Activated CD4-positive, alpha-beta memory T cell treated with anti-CD3 and anti-CD28 coated beads for 36 hours (primary cell): Measurements from ENCODE around the gene DNAH8. TPM values are rescaled to one million over a fixed set of nuclear protein-coding genes. Genes with fewer than 3 reads are reported as not detected.

ENCODE experiments used
- CTCF ChIA-PET: fragments of 350-600 bp; sonication (Branson Sonifier 250); formaldehyde crosslinking; loops from one replicate; lab custom pipeline; 2021; ENCODE audit warnings: antibody characterized with exemption, inconsistent platforms; lab: Charles Lee
- POLR2A ChIA-PET: fragments of 350-600 bp; sonication (Branson Sonifier 250); formaldehyde crosslinking; loops from one replicate; lab custom pipeline; 2021; ENCODE audit warnings: antibody characterized with exemption; lab: Charles Lee
- DNase-seq: peaks from one replicate; pipeline ENCODE4 v3.0.0-alpha.2; 2020
- H3K27ac Mint-ChIP-seq: one replicate; pipeline ENCODE4 v1.8.0; 2021; ENCODE audit warnings: mixed read lengths
- H3K27me3 Mint-ChIP-seq: one replicate; pipeline ENCODE4 v1.8.0; 2021; ENCODE audit warnings: mixed read lengths
- H3K36me3 Mint-ChIP-seq: one replicate; pipeline ENCODE4 v1.8.0; 2021; ENCODE audit warnings: mixed read lengths
- H3K4me1 Mint-ChIP-seq: one replicate; pipeline ENCODE4 v1.8.0; 2021; ENCODE audit warnings: low read depth, mixed read lengths
- H3K4me3 Mint-ChIP-seq: one replicate; pipeline ENCODE4 v1.8.0; 2021; ENCODE audit warnings: mild to moderate bottlenecking, mixed read lengths
- H3K9me3 Mint-ChIP-seq: one replicate; pipeline ENCODE4 v1.8.0; 2021; ENCODE audit warnings: mixed read lengths
- intact Hi-C: fragments of 100-400 bp; cut with micrococcal nuclease; formaldehyde crosslinking; loops from one replicate; pipeline ENCODE4 v1.15.1; 2023
- total RNA-seq, 2 experiments: library from RNA; stranded (reverse); gene quantifications; one replicate each; pipeline ENCODE4 v1.2.3, GENCODE V29; 2021

The DNAH8 gene
- total RNA-seq, 2 experiments from 2014 or later, result 0.02 to 0.22 TPM

DNA sequence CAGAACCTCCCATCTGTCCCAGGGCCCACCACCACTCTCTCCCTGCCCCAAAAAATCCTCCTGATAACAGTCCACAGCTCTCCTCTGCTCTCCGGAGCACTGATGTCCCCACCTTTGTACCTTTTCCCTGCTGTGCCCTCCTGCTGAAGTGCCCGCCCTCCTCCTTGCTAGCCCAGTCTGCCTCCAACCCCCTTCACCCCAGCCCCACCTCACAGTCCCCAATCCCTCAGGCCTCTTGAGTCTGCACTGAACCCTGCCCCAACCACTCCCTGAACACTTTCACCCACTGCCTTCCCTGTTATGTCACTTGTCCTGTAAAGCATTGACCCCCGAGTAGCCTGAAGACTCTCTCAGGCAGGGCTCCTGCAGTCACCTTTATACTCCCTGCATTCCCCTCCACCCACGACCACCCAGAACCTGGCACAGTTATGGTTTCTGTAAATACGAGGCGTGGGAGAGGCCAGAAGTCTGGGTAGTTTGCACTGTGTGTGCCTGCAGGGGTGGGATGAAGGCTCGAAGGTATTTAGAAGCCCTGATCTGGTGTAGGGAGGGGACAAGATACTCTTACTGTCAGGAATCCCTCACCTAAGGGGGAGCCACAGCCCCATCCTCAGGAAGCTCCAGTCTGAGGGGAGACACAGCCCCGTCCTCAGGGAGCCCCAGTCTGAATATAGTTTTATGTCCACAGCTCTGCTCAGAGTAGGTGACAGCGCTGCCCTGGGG, 338.9 kb downstream of the DNAH8 start:
- CTCF ChIA-PET, result no interaction called here
- POLR2A ChIA-PET, result no interaction called here
- Mint-ChIP-seq H3K27me3 (peaks cover 33% of the 10 kb centered on the region), H3K27ac (no peak overlapping the region), H3K4me3 (no peak overlapping the region), H3K9me3 (no peaks in the 10 kb centered on the region), H3K36me3 (no peaks in the 10 kb centered on the region), H3K4me1 (peaks cover 20% of the 10 kb centered on the region)
- intact Hi-C loops, result no loop called here
- no peak for DNase-seq

DNA sequence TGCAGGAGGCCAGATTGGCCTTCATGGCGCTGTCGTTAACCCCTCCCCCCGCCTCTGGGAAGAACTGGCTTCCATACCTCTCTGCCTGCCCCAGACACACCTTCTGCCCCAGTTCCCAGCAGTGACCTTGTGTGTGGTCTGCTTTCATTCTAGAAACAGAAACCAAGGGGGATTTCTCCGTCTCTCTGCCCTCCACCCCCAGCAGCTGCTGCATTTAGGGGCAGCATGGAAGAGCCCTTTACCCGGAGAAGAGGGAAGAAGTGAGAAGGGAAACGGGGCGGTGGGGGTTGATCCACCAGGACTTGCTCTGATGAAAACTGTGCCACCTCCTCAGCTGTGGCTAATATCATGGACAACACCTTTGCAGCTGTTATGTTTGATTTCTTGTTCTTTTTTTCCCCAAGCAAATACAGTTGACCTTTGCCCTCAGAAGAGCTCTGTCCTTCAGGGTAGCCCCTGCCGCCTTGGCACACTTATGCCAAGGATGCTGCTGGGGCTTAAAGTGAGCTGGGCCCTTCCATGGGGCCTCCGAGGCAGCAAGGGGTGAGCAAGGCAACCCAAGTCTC, 339.5 kb downstream of the DNAH8 start:
- H3K27me3 Mint-ChIP-seq, result peaks cover 27% of the 10 kb centered on the region
- H3K9me3 Mint-ChIP-seq, result no peaks in the 10 kb centered on the region
- H3K4me3 Mint-ChIP-seq, result no peak overlapping the region
- no peaks in the 10 kb centered on the region for H3K36me3 Mint-ChIP-seq
- no peak overlapping the region for H3K27ac Mint-ChIP-seq
- ChIA-PET CTCF (interaction anchor here (0.8 kb wide), 1 partner anchor 128 kb away, joined by 3 read pairs; no protein-coding TSS in a partner anchor), POLR2A (no interaction called here)
- H3K4me1 Mint-ChIP-seq, result peaks cover 16% of the 10 kb centered on the region
- no peak for DNase-seq
- intact Hi-C loops, result no loop called here

DNA sequence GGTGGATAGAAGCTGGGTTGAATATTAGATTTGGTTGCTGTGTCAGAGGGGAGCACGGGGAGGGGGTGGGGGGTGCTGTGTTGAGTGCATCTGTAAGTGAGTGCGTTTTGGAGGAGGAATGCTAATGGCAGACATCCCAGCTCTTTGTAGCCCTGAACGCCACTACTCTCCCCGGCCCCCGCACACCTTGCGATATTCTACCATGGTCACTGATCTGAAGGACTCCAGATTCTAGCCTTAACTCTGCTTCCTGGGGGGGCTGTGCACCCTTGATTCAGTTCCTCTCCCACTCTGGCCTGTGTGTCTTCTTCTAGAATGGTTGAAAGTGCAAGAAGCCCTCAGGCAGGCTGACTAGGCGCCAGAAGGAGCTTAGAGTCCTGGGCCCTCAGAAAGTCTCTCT, 340.6 kb downstream of the DNAH8 start:
- intact Hi-C loops, result no loop called here
- ChIA-PET CTCF (interaction anchor here (0.8 kb wide), 1 partner anchor 127 kb away, joined by 3 read pairs; no protein-coding TSS in a partner anchor), POLR2A (no interaction called here)
- H3K4me3 Mint-ChIP-seq, result no peak overlapping the region
- peaks cover 12% of the 10 kb centered on the region for H3K4me1 Mint-ChIP-seq
- H3K9me3 Mint-ChIP-seq, result no peaks in the 10 kb centered on the region
- H3K27me3 Mint-ChIP-seq, result peaks cover 24% of the 10 kb centered on the region
- H3K36me3 Mint-ChIP-seq, result no peaks in the 10 kb centered on the region
- no peak overlapping the region for H3K27ac Mint-ChIP-seq
- DNase-seq, result no peak

DNA sequence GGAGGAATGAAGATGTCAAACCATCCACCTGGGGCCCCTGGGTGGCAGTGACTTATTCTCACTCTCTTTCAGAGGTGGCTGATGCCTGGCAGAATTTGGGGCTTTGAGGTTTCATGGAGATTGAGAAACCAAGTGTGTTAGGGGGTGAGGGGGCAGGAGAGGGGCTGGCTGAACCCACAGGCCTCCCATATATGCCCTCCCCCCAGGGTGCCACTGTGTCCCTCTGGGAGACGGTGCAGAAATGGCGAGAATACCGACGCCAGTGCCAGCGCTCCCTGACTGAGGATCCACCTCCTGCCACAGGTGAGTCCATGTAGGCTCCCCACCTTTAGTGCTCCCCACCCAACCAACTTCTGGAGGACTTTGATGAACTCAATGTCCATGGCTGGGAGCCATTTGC, 341.1 kb downstream of the DNAH8 start:
- no peaks in the 10 kb centered on the region for H3K9me3 Mint-ChIP-seq
- ChIA-PET POLR2A (no interaction called here), CTCF (no interaction called here)
- H3K36me3 Mint-ChIP-seq, result no peaks in the 10 kb centered on the region
- peaks cover 7% of the 10 kb centered on the region for H3K4me1 Mint-ChIP-seq
- DNase-seq, result no peak
- H3K27ac Mint-ChIP-seq, result no peak overlapping the region
- intact Hi-C loops, result no loop called here
- no peak overlapping the region for H3K4me3 Mint-ChIP-seq
- peaks cover 22% of the 10 kb centered on the region for H3K27me3 Mint-ChIP-seq

DNA sequence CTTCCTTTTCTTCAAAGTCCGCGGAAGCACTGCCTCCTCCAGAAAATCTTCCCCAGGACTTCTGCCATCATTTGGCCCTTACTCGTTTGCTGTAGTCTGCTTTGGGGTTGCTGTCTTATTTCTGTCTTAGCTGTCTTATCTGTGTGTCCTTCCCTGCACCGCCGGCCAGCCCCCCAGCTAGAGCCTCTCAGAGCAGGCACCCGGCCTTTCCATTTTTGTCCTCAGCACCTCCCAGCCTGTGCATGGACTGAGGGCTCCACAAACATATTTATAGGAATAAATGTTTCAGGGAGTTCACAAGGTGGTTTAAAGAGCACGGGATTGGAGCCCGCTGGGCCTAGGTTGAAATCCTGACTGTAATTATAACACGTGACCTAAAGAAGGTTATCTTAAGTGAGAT, 341.6 kb downstream of the DNAH8 start:
- Mint-ChIP-seq H3K27ac (no peak overlapping the region), H3K4me3 (no peak overlapping the region), H3K36me3 (no peaks in the 10 kb centered on the region), H3K9me3 (no peaks in the 10 kb centered on the region), H3K27me3 (peaks cover 23% of the 10 kb centered on the region), H3K4me1 (peaks cover 3% of the 10 kb centered on the region)
- POLR2A ChIA-PET, result no interaction called here
- CTCF ChIA-PET, result no interaction called here
- DNase-seq, result no peak
- intact Hi-C loops, result no loop called here

DNA sequence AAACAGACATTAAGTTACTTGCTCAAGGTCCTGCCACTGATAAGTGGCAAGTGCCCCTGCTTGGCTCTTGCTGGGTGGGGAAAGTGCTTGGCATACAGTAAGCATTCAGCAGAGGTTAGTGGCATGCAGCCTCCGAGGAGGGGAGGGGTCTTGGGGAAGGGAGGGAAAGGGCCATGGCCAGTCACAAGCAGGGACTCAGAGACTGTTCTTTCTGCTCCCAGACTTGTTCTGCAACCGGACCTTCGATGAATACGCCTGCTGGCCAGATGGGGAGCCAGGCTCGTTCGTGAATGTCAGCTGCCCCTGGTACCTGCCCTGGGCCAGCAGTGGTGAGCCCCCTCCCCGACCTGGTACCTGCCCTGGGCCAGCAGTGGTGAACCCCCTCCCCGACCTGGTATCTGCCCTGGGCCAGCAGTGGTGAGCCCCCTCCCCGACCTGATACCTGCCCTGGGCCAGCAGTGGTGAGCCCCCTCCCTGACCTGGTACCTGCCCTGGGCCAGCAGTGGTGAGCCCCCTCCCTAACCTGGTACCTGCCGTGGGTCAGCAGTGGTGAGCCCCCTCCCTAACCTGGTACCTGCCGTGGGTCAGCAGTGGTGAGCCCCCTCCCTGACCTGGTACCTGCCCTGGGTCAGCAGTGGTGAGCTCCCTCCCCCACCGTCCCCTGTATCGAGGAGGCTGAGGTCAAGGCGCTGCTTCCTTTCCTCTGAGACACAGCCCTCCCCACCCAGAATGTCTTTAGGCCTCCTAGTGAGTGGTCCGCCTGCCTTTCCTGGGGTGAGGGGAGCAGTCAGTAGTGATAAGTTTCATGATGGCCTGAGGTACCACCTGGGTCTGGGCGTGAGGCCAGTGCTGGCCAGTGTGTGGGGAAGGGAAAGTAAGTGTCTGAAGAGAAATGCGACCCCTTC, 342.4 kb downstream of the DNAH8 start:
- Mint-ChIP-seq H3K4me3 (no peak overlapping the region), H3K4me1 (no peaks in the 10 kb centered on the region), H3K36me3 (no peaks in the 10 kb centered on the region), H3K9me3 (no peaks in the 10 kb centered on the region), H3K27me3 (peaks cover 20% of the 10 kb centered on the region), H3K27ac (no peak overlapping the region)
- ChIA-PET POLR2A (no interaction called here), CTCF (no interaction called here)
- intact Hi-C loops, result no loop called here
- DNase-seq, result no peak

DNA sequence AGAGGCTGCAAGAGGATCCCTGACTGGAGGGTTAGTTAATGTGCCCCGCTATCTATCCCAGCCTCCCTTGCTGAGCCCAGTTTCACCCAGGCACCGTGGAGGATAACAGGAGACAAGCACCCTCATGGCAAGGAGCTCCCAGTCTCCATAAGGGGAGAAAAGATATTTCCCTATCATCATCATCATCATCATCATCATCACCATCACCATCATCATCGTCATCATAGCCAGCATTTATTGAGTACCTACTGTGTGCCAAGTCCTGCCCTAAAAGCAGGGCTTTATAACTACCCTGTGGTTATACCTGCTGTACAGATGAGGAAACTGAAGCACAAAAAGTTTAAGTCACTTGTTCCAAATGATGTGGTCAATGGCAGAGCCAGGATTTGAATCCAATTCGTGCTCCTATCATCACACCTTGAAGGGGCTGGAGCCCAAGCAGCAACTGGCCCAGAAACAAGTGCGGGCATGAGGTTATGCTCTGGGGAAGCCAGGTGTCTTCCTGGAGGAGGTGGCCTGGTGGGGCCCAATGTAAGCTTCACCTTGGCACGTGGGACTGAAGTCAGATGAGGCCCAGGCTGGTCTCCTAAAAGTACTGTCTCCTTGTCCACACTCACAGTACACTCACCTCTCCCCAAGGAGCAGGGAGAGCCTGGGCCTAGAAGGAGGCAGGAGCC, 343.5 kb downstream of the DNAH8 start:
- H3K36me3 Mint-ChIP-seq, result no peaks in the 10 kb centered on the region
- no peaks in the 10 kb centered on the region for H3K4me1 Mint-ChIP-seq
- intact Hi-C loops, result no loop called here
- POLR2A ChIA-PET, result no interaction called here
- no peaks in the 10 kb centered on the region for H3K9me3 Mint-ChIP-seq
- DNase-seq, result no peak
- H3K27me3 Mint-ChIP-seq, result peaks cover 17% of the 10 kb centered on the region
- no peak overlapping the region for H3K4me3 Mint-ChIP-seq
- no peak overlapping the region for H3K27ac Mint-ChIP-seq
- CTCF ChIA-PET, result no interaction called here

DNA sequence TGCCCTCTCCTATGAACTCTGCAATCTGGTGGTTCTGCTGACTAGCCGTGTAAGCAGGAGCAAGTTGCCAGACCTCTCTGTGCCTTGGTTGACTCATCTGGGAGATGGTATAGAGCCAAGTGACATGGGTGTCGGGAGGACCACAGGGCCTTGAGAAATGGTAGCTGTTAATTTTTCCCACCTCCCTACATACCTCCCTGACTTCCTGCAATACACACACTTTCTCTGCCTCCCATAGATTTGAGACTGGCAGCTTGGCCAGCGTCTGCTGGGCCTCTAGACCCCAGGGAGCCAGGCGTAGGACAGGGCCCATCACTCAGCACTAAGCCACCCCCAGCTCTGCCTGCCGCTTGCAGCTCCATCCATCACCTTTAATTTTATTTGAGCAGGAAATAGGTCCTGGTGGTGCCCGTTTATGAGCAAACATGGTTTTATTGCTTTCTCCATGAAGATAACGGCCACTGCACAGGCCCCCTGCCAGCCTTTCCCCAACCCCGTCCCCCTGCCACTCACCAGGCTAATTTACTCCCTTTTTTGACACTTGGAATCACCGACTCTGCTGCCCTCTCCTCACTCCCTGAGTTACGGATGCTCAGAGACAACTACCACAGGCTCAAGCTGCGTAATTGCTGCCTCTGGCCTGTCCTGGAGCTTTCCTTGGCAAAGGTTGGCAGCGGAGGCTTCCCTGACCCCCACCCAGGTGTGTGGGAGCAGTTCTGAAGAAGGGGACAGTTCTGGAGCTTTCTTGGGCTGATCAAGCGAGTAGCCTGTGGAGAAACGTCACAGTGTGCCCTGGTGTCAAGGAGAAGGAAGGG, 344.6 kb downstream of the DNAH8 start:
- POLR2A ChIA-PET, result no interaction called here
- Mint-ChIP-seq H3K27ac (no peak overlapping the region), H3K9me3 (no peaks in the 10 kb centered on the region), H3K27me3 (peaks cover 17% of the 10 kb centered on the region), H3K4me3 (no peak overlapping the region), H3K36me3 (no peaks in the 10 kb centered on the region), H3K4me1 (no peaks in the 10 kb centered on the region)
- CTCF ChIA-PET, result no interaction called here
- DNase-seq, result no peak
- intact Hi-C loops, result no loop called here

DNA sequence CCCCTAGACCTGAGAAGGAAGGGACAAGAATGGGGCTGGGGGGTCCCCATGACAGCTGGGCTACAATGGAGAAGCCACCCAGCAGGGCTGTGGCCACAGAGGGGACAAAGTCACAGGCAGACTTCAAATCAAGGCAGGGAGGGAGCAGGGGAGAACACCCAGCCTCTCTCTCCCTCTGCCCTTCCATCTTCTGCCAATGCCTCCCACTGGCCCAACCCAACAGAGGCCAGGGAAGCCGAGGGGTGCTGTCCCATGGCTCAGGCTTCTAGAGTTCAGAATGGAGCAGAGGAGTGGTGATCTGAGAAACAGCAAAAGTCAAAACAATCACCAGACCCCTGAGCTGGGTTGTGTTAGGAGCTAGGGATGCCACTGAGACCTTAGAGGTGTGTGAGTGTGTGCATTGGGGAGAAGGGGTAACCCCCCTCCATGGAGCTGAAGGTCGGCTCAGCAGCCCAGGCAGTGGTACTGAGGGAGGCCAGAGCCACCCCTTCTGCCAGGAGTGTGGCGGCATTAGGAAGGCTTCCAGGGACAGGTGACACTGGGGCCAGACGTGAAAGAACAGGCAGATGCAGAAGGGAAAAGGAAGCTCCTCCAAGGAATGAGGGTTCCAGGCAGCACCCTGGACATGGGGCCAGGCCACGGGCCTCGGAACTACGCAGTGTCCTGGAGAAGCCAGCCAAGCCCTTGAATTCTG, 345.5 kb downstream of the DNAH8 start:
- H3K27ac Mint-ChIP-seq, result no peak overlapping the region
- DNase-seq, result no peak
- CTCF ChIA-PET, result interaction anchor here (1.8 kb wide), 1 partner anchor 34 kb away, joined by 4 read pairs; no protein-coding TSS in a partner anchor
- no peaks in the 10 kb centered on the region for H3K4me1 Mint-ChIP-seq
- peaks cover 19% of the 10 kb centered on the region for H3K27me3 Mint-ChIP-seq
- POLR2A ChIA-PET, result no interaction called here
- H3K9me3 Mint-ChIP-seq, result no peaks in the 10 kb centered on the region
- intact Hi-C loops, result no loop called here
- no peaks in the 10 kb centered on the region for H3K36me3 Mint-ChIP-seq
- no peak overlapping the region for H3K4me3 Mint-ChIP-seq

DNA sequence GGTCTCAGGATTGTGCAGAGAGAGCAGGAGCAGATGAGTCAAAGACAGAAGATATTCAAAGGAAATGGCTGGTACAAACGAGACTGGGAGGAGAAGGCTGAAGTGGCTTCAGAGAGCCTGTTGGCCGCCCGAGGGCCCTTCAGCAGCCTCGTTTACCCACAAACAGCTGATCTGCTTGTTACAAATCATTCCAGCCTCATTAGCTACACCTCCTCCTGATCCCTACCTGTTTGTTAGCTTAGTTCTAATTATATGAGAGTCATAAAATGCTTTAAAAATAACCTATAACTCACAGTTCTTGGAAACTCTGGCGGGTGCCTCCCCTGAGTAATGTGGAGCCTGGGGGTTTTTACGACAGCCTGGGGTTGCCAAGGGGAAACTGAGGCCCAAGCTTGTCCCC, 346.1 kb downstream of the DNAH8 start:
- Mint-ChIP-seq H3K36me3 (no peaks in the 10 kb centered on the region), H3K4me1 (no peaks in the 10 kb centered on the region), H3K27ac (no peak overlapping the region), H3K9me3 (no peaks in the 10 kb centered on the region), H3K27me3 (peaks cover 22% of the 10 kb centered on the region), H3K4me3 (no peak overlapping the region)
- CTCF ChIA-PET, result interaction anchor here (1.8 kb wide), 1 partner anchor 35 kb away, joined by 4 read pairs; no protein-coding TSS in a partner anchor
- intact Hi-C loops, result no loop called here
- no peak for DNase-seq
- POLR2A ChIA-PET, result no interaction called here

DNA sequence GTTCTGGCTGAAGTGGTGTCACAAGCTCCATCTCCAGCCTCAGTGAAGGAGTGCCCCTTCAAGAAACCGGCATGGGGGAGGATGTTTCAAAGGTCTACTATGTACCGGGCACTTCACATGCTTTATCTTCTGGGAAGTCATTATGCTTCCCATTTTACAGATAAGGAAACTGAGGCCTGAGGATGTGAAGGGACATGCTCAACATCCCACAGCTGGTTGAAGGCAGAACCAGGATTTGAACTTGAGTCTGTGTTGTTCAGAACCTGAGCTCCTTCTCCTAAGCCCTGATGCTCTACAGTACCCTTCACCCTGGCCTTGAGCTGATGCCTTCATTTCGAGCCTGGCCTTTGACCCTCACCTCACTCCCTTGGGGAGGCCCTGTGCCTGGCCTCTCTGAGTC, 346.5 kb downstream of the DNAH8 start:
- no peak for DNase-seq
- intact Hi-C loops, result no loop called here
- no peak overlapping the region for H3K27ac Mint-ChIP-seq
- ChIA-PET CTCF (interaction anchor here (1.8 kb wide), 1 partner anchor 35 kb away, joined by 4 read pairs; no protein-coding TSS in a partner anchor), POLR2A (no interaction called here)
- no peaks in the 10 kb centered on the region for H3K9me3 Mint-ChIP-seq
- peaks cover 22% of the 10 kb centered on the region for H3K27me3 Mint-ChIP-seq
- no peaks in the 10 kb centered on the region for H3K4me1 Mint-ChIP-seq
- no peaks in the 10 kb centered on the region for H3K36me3 Mint-ChIP-seq
- H3K4me3 Mint-ChIP-seq, result no peak overlapping the region
